WTC11 (cell line): Measurements from ENCODE around the gene PPP2R3C. TPM values are rescaled to one million over a fixed set of nuclear protein-coding genes. Genes with fewer than 3 reads are reported as not detected.
"Not testable (repeated sequence)": the region's sequence is repeated elsewhere in the genome, so short reads cannot be mapped to it uniquely, and the experiment has no call there.

Source experiments
- ATAC-seq: fragments of 200-7000 bp; cut with Tn5 transposase; 2 replicates; pipeline ENCODE4 v1.10.0; 2021; ENCODE audit warnings: mild to moderate bottlenecking, moderate library complexity
- CTCF ChIA-PET: fragments of 300-600 bp; sonication (Branson Sonifier 250); formaldehyde crosslinking; loops from one replicate; lab custom pipeline; 2021; ENCODE audit warnings: antibody characterized with exemption; lab: Charles Lee
- POLR2A ChIA-PET: fragments of 350-600 bp; sonication (Branson Sonifier 250); formaldehyde crosslinking; loops from one replicate; lab custom pipeline; 2021; ENCODE audit warnings: antibody characterized with exemption; lab: Charles Lee
- DNase-seq: peaks from one replicate; pipeline ENCODE4 v3.0.0; 2021; ENCODE audit warnings: low spot score
- H3K27ac Mint-ChIP-seq: 2 replicates; pipeline ENCODE4 v1.8.0; 2021; ENCODE audit warnings: mixed read lengths
- H3K27me3 Mint-ChIP-seq: 2 replicates; pipeline ENCODE4 v1.8.0; 2021; ENCODE audit warnings: low read depth, mild to moderate bottlenecking, moderate library complexity, mixed read lengths
- H3K36me3 Mint-ChIP-seq: 2 replicates; pipeline ENCODE4 v1.8.0; 2021; ENCODE audit warnings: mixed read lengths
- H3K4me1 Mint-ChIP-seq: 2 replicates; pipeline ENCODE4 v1.8.0; 2022; ENCODE audit warnings: mixed read lengths
- H3K4me3 Mint-ChIP-seq: 2 replicates; pipeline ENCODE4 v1.8.0; 2021; ENCODE audit warnings: mild to moderate bottlenecking, moderate library complexity, mixed read lengths
- H3K9me3 Mint-ChIP-seq: 2 replicates; pipeline ENCODE4 v1.8.0; 2021; ENCODE audit warnings: mixed read lengths
- ATF2 ChIP-seq: sonication (generic); formaldehyde crosslinking; IDR thresholded peaks from 2 replicates; pipeline ENCODE4 v1.8.1; 2022; ENCODE audit warnings: low read depth, missing genetic modification reagents, borderline replicate concordance
- CREM ChIP-seq: sonication (generic); formaldehyde crosslinking; IDR thresholded peaks from 2 replicates; pipeline ENCODE4 v1.8.1; 2022; ENCODE audit warnings: mild to moderate bottlenecking, missing genetic modification reagents, moderate library complexity
- CTCF ChIP-seq: fragments of 200-600 bp; IDR thresholded peaks from 2 replicates; pipeline ENCODE4 v1.8.0; 2022; ENCODE audit warnings: antibody characterized with exemption
- FOXP4 ChIP-seq: sonication (generic); formaldehyde crosslinking; IDR thresholded peaks from 2 replicates; pipeline ENCODE4 v1.8.0; 2022; ENCODE audit warnings: mild to moderate bottlenecking, missing genetic modification reagents
- GRHL2 ChIP-seq: fragments of 250-450 bp; sonication (Bioruptor Pico); IDR thresholded peaks from 2 replicates; pipeline ENCODE4 v1.8.0; 2022; ENCODE audit warnings: mild to moderate bottlenecking, moderate library complexity; ENCODE audit not compliant: insufficient replicate concordance, severe bottlenecking
- GTF2I ChIP-seq: fragments of 250-450 bp; sonication (Bioruptor Pico); conservative IDR thresholded peaks from 2 replicates; pipeline ENCODE4 v1.4.0; 2021; ENCODE audit warnings: mild to moderate bottlenecking
- HMGXB4 ChIP-seq: sonication (generic); formaldehyde crosslinking; IDR thresholded peaks from 2 replicates; pipeline ENCODE4 v1.8.1; 2023; ENCODE audit warnings: mild to moderate bottlenecking, moderate library complexity, missing genetic modification reagents
- IRF2 ChIP-seq: sonication (generic); formaldehyde crosslinking; IDR thresholded peaks from 2 replicates; pipeline ENCODE4 v1.8.0; 2022; ENCODE audit warnings: low read depth, missing genetic modification reagents, borderline replicate concordance
- JAZF1 ChIP-seq: fragments of 250-450 bp; sonication (Bioruptor Pico); IDR thresholded peaks from 2 replicates; pipeline ENCODE4 v1.9.0; 2021; ENCODE audit warnings: moderate library complexity, mild to moderate bottlenecking, inconsistent platforms
- JUN ChIP-seq: sonication (generic); formaldehyde crosslinking; IDR thresholded peaks from 2 replicates; pipeline ENCODE4 v1.8.0; 2023; ENCODE audit warnings: mild to moderate bottlenecking, missing genetic modification reagents
- MXD4 ChIP-seq: fragments of 250-450 bp; sonication (Bioruptor Pico); IDR thresholded peaks from 2 replicates; pipeline ENCODE4 v1.8.0; 2021; ENCODE audit warnings: mild to moderate bottlenecking, moderate library complexity, borderline replicate concordance
- NFATC4 ChIP-seq: fragments of 250-450 bp; sonication (Bioruptor Pico); IDR thresholded peaks from 2 replicates; pipeline ENCODE4 v1.9.0; 2021; ENCODE audit warnings: mild to moderate bottlenecking
- OVOL2 ChIP-seq: fragments of 250-450 bp; sonication (Bioruptor Pico); IDR thresholded peaks from 2 replicates; pipeline ENCODE4 v1.9.0; 2021; ENCODE audit warnings: mild to moderate bottlenecking, borderline replicate concordance
- SOX15 ChIP-seq: fragments of 250-450 bp; sonication (Bioruptor Pico); IDR thresholded peaks from 2 replicates; pipeline ENCODE4 v1.9.0; 2021; ENCODE audit warnings: mild to moderate bottlenecking
- TCF7 ChIP-seq: sonication (generic); formaldehyde crosslinking; IDR thresholded peaks from 2 replicates; pipeline ENCODE4 v1.8.0; 2022; ENCODE audit warnings: mild to moderate bottlenecking, low read depth, missing genetic modification reagents, moderate library complexity
- TP53 ChIP-seq: sonication (generic); formaldehyde crosslinking; IDR thresholded peaks from 2 replicates; pipeline ENCODE4 v1.8.1; 2023; ENCODE audit warnings: mild to moderate bottlenecking, missing genetic modification reagents
- USF1 ChIP-seq: sonication (generic); formaldehyde crosslinking; IDR thresholded peaks from 2 replicates; pipeline ENCODE4 v1.8.0; 2022; ENCODE audit warnings: mild to moderate bottlenecking, missing genetic modification reagents
- ZBTB43 ChIP-seq: sonication (generic); formaldehyde crosslinking; IDR thresholded peaks from 2 replicates; pipeline ENCODE4 v1.8.1; 2023; ENCODE audit warnings: mild to moderate bottlenecking, missing genetic modification reagents
- ZNF512 ChIP-seq: sonication (generic); formaldehyde crosslinking; IDR thresholded peaks from 2 replicates; pipeline ENCODE4 v1.8.1; 2022; ENCODE audit warnings: missing genetic modification reagents, borderline replicate concordance
- ZSCAN18 ChIP-seq: fragments of 250-450 bp; sonication (Bioruptor Pico); IDR thresholded peaks from 2 replicates; pipeline ENCODE4 v2.1.2; 2022; ENCODE audit warnings: mild to moderate bottlenecking, moderate library complexity
- total RNA-seq: library from RNA; stranded (reverse); gene quantifications from 3 replicates; pipeline ENCODE4 v1.2.3, GENCODE V29; 2021

The PPP2R3C gene
- total RNA-seq, 1 experiment from 2014 or later = 31.6 TPM

GRCh38 chr14:35107866-35108265 lies 13.9 kb downstream of the PPP2R3C start:
- Mint-ChIP-seq H3K36me3 (peaks cover 46% of the 10 kb centered on the region), H3K4me1 (peaks cover 10% of the 10 kb centered on the region)
- POLR2A ChIA-PET = no interaction called here

GRCh38 chr14:35094645-35095044 lies 27.1 kb downstream of the PPP2R3C start:
- DNase-seq, H3K27ac Mint-ChIP-seq, ATAC-seq, POLR2A ChIA-PET, H3K4me1 Mint-ChIP-seq, H3K27me3 Mint-ChIP-seq, H3K4me3 Mint-ChIP-seq, H3K9me3 Mint-ChIP-seq: not testable (repeated sequence)
- peaks cover 54% of the 10 kb centered on the region for H3K36me3 Mint-ChIP-seq
- CTCF ChIA-PET = interaction anchor here (0.7 kb wide), 1 partner anchor 516 kb away, joined by 3 read pairs; no protein-coding TSS in a partner anchor

More at GRCh38 chr14:35107866-35108265, 13.9 kb downstream of the PPP2R3C start:
- no peak overlapping the region for H3K27ac Mint-ChIP-seq
- H3K9me3 Mint-ChIP-seq = peaks cover 18% of the 10 kb centered on the region
- TF ChIP-seq TCF7 (CRISPR knock-in tag) (no peak), USF1 (CRISPR knock-in tag) (no peak), JAZF1 (no peak), GRHL2 (no peak), GTF2I (CRISPR knock-in tag) (no peak), OVOL2 (CRISPR knock-in tag) (no peak), TP53 (no peak), JUN (CRISPR knock-in tag) (no peak), ZNF512 (CRISPR knock-in tag) (no peak), CREM (CRISPR knock-in tag) (no peak), SOX15 (CRISPR knock-in tag) (no peak), IRF2 (CRISPR knock-in tag) (no peak), MXD4 (CRISPR knock-in tag) (no peak), ATF2 (CRISPR knock-in tag) (no peak), NFATC4 (no peak), HMGXB4 (CRISPR knock-in tag) (no peak), ZSCAN18 (CRISPR knock-in tag) (no peak)
- H3K4me3 Mint-ChIP-seq = no peak overlapping the region
- DNase-seq (no peak), ATAC-seq (no peak)
- no peaks in the 10 kb centered on the region for H3K27me3 Mint-ChIP-seq
- CTCF ChIA-PET = interaction anchor here (0.7 kb wide), 1 partner anchor 14 kb away, joined by 3 read pairs; the partner anchor contains the start of gene PPP2R3C

- no peak for ATAC-seq
- DNase-seq = no peak
- H3K4me1 Mint-ChIP-seq = no peaks in the 10 kb centered on the region
- no peak for TF ChIP-seq ZBTB43 (CRISPR knock-in tag)
- no peak for TF ChIP-seq SOX15 (CRISPR knock-in tag)
- TF ChIP-seq CTCF = no peak
- TF ChIP-seq FOXP4 (CRISPR knock-in tag) = no peak
Observed at GRCh38 chr14:35088514-35088913, 33.3 kb downstream of the PPP2R3C start.

More at GRCh38 chr14:35088514-35088913, 33.3 kb downstream of the PPP2R3C start:
- Mint-ChIP-seq H3K27me3 (no peaks in the 10 kb centered on the region), H3K36me3 (peaks cover 46% of the 10 kb centered on the region), H3K4me3 (no peak overlapping the region), H3K9me3 (no peaks in the 10 kb centered on the region), H3K27ac (no peak overlapping the region)
- CTCF ChIA-PET = no interaction called here
- POLR2A ChIA-PET = no interaction called here
